Glutamatergic neuron (in vitro differentiated cells): Measurements from ENCODE around the gene PODXL2. TPM values are rescaled to one million over a fixed set of nuclear protein-coding genes. Genes with fewer than 3 reads are reported as not detected.

Experiments used
- DNase-seq: peaks from one replicate; pipeline ENCODE4 v3.0.0; 2022
- H3K27ac Mint-ChIP-seq: one replicate; pipeline ENCODE4 v1.8.0; 2020; ENCODE audit warnings: mild to moderate bottlenecking, mixed read lengths, inconsistent platforms; ENCODE audit not compliant: unreplicated experiment
- H3K27me3 Mint-ChIP-seq: one replicate; pipeline ENCODE4 v1.8.0; 2020; ENCODE audit warnings: mild to moderate bottlenecking, moderate library complexity, mixed read lengths, inconsistent platforms; ENCODE audit not compliant: unreplicated experiment
- H3K36me3 Mint-ChIP-seq: one replicate; pipeline ENCODE4 v1.8.0; 2020; ENCODE audit warnings: mild to moderate bottlenecking, mixed read lengths, inconsistent platforms; ENCODE audit not compliant: unreplicated experiment
- H3K4me1 Mint-ChIP-seq: one replicate; pipeline ENCODE4 v1.8.0; 2020; ENCODE audit warnings: mild to moderate bottlenecking, low read depth, mixed read lengths, inconsistent platforms; ENCODE audit not compliant: unreplicated experiment
- H3K4me3 Mint-ChIP-seq: one replicate; pipeline ENCODE4 v1.8.0; 2020; ENCODE audit warnings: mild to moderate bottlenecking, mixed read lengths, inconsistent platforms; ENCODE audit not compliant: unreplicated experiment
- H3K9me3 Mint-ChIP-seq: one replicate; pipeline ENCODE4 v1.8.0; 2020; ENCODE audit warnings: mild to moderate bottlenecking, moderate library complexity, mixed read lengths, inconsistent platforms; ENCODE audit not compliant: unreplicated experiment
- CTCF ChIP-seq: fragments of 200-600 bp; sonication (generic); IDR thresholded peaks from one replicate; pipeline ENCODE4 v1.5.0; 2021; ENCODE audit not compliant: partially characterized antibody, unreplicated experiment
- total RNA-seq: library from RNA; stranded (reverse); fragmentation: NEBNext Ultra II Directional; extraction: Animal tissue kit (Norgen Biotek cat#: 25700); gene quantifications from one replicate; pipeline ENCODE4 v1.2.1, GENCODE V29; 2021; ENCODE audit not compliant: unreplicated experiment

Gene PODXL2
- total RNA-seq, 1 donor from 2014 or later, result 139 TPM

- Mint-ChIP-seq H3K27ac (no peak overlapping the region), H3K4me3 (no peak overlapping the region), H3K4me1 (peaks cover 66% of the 10 kb centered on the region), H3K9me3 (peaks cover 18% of the 10 kb centered on the region), H3K36me3 (no peaks in the 10 kb centered on the region), H3K27me3 (peaks cover 8% of the 10 kb centered on the region)
- TF ChIP-seq CTCF, result no peak
- no peak for DNase-seq
Observed at GRCh38 chr3:127711896-127712295, 82.9 kb downstream of the PODXL2 start.

GRCh38 chr3:127712461-127712860 lies 83.5 kb downstream of the PODXL2 start:
- H3K36me3 Mint-ChIP-seq, result no peaks in the 10 kb centered on the region
- peaks cover 17% of the 10 kb centered on the region for H3K9me3 Mint-ChIP-seq
- H3K27me3 Mint-ChIP-seq, result peaks cover 8% of the 10 kb centered on the region

GRCh38 chr3:127712881-127713771 lies 84.1 kb downstream of the PODXL2 start:
- Mint-ChIP-seq H3K27ac (no peak overlapping the region), H3K4me1 (peaks cover 60% of the 10 kb centered on the region), H3K9me3 (peaks cover 15% of the 10 kb centered on the region), H3K27me3 (peaks cover 8% of the 10 kb centered on the region), H3K4me3 (no peak overlapping the region), H3K36me3 (no peaks in the 10 kb centered on the region)
- TF ChIP-seq CTCF, result no peak
- DNase-seq, result peak; percentile 7

More at GRCh38 chr3:127712461-127712860, 83.5 kb downstream of the PODXL2 start:
- peak; percentile 7 for DNase-seq
- peaks cover 60% of the 10 kb centered on the region for H3K4me1 Mint-ChIP-seq
- no peak overlapping the region for H3K27ac Mint-ChIP-seq
- no peak for TF ChIP-seq CTCF
- no peak overlapping the region for H3K4me3 Mint-ChIP-seq

GRCh38 chr3:127714125-127714571 lies 85.2 kb downstream of the PODXL2 start:
- Mint-ChIP-seq H3K27ac (peak overlapping the region; percentile 23), H3K9me3 (peaks cover 18% of the 10 kb centered on the region), H3K27me3 (peaks cover 10% of the 10 kb centered on the region), H3K36me3 (no peaks in the 10 kb centered on the region), H3K4me3 (peak overlapping the region; percentile 28), H3K4me1 (peaks cover 64% of the 10 kb centered on the region)
- DNase-seq, result peak; percentile 9
- TF ChIP-seq CTCF, result no peak

- peak overlapping the region; percentile 54 for H3K4me3 Mint-ChIP-seq
- peak; percentile 5 for DNase-seq
- peaks cover 68% of the 10 kb centered on the region for H3K4me1 Mint-ChIP-seq
- H3K27me3 Mint-ChIP-seq, result peaks cover 10% of the 10 kb centered on the region
- peaks cover 18% of the 10 kb centered on the region for H3K9me3 Mint-ChIP-seq
- no peak overlapping the region for H3K27ac Mint-ChIP-seq
- TF ChIP-seq CTCF, result no peak
- H3K36me3 Mint-ChIP-seq, result no peaks in the 10 kb centered on the region
Observed at GRCh38 chr3:127714866-127715265, 85.9 kb downstream of the PODXL2 start.
